ENCODE measurements around the gene RBM3. TPM values are rescaled to one million over a fixed set of nuclear protein-coding genes. Genes with fewer than 3 reads are reported as not detected.

Gene RBM3
- total RNA-seq, result 59.4 and 286 TPM in 2 replicates

DNA sequence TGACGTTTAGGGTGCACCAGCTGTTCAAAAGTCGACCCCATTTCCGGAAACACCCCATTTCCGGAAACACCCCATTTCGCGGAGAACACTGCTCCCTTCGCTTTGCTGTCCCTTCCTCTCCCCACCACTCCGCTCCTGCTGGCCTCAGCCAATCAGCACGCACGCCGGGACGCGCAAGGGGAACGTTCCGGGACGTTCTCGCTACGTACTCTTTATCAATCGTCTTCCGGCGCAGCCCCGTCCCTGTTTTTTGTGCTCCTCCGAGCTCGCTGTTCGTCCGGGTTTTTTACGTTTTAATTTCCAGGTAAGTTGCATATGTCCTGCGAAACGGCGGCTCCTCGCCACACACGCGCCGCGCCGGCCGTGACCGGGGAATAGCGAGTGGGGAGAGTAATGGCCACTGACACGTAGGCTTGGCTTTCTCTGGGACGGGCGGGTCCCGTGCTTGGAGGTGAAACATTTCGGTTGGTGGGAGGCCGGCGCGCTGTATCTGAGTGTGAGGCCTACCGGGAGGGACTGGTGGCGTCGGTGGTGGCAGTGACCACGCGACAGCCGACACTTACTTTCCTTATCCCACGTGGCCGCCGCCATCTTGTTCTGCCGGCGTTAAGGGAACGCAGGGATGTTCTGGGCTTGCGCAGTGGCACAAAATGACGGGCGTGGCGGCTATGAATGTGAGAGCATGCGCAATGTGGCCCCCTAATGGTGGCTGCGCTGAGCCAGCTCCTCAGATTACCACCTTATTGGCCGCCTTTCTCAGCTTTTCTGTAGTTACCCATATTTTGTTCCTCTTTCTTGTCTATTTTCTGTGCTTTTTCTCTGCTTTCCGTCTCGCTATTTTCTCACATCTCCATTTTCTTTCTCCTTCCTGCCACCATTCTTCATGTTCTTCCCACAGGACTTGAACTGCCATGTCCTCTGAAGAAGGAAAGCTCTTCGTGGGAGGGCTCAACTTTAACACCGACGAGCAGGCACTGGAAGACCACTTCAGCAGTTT lies at the start of gene RBM3:
TSS of gene RBM3 (plus strand) at position 215 of the 997 bp plus-strand sequence. CDS start at position 912, 697 bp downstream.

DNA sequence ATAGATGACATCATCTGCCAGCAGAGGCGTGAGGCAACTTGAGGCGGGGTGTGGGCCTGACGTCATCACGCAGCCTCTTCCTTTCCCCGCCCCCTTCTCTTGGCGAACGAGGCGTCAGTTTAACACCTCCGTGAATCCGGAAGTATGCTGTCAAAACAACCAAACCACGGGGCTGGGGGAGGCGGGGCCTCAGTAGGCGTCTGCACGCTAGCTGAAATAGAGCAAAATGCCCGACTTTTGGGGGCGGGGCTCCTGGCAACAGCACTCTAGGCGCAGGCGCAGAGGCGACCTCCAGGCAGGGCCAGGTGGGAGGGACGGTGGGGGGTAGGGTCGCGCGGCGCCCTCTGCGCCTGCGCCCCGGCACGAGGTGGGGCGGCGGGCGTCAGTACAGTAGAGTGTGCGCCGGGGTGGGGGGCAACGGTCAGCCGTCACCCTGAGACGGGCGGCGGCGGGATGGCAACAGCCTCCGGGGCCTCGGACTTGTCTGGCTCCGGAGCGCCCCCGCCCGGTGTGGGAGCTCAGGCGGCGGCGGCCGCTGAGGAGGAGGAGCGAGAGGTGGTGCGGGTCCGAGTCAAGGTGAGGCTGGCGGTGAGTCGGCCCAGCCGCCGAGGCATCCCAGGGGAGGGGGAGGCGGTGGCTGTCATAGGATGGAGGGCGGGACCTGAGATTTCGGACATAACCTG lies 34.8 kb upstream of the RBM3 start, which contains the start of gene TBC1D25:
TSS of gene TBC1D25 (plus strand) at position 370 of the 683 bp plus-strand sequence. CDS start at position 454, 84 bp downstream.

DNA sequence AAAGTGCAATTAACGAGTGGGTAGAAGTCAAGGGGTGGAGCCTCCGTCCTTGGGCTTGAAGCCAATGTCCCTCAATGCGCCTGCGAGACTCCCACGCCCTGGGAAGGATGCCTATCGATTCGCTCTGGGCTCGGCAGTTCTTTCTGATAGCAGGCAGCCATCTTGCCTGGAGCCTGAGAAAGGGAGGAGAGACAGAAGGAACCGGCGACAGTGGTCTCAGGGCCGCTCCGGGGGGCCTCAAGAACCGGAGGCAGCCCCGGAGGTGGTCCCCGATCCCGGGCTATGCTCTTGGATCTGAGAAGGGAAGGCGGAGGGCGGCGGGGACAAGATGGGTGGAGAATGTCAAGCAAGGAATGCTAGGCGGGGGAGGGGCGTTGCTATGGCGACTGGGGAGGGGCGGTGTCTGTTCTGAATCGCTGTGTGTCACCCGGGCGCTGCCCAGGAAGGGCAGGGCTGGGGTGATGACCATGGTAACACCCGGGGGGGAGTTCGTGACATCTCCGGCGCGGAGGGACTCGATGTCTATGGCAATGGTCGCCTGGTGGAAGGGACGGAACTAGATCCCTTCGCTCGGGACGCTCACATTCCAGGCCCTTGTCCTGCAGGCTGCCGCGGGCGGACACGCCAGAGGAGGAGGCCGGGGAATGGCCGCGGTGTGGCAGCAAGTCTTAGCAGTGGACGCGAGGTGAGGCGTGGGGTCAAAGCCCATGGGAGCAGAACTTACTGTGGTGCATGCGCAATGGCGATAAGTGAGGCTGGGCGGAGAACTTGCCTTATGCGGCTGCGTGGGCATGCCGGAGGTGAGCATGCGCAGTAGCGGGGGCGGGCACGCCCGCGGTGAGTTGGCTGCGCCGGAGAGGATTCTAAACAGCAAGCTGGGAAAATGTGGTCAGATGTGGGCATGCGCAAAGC lies 23.3 kb downstream of the RBM3 start, which contains the start of gene WDR13:
TSS of gene WDR13 (plus strand) at position 140 of the 912 bp plus-strand sequence. CDS start at position 645, 505 bp downstream.

Other genes starting within 250 kb of the RBM3 start
- not detected in 2 replicates for gene SSX3, start 217.8 kb upstream of the RBM3 start, total RNA-seq
- not detected in 2 replicates for gene SSX4, start 190.9 kb upstream of the RBM3 start, total RNA-seq
- not detected in 2 replicates for gene SSX4B, start 162.5 kb upstream of the RBM3 start, total RNA-seq
- 56.4 and 78.2 TPM in 2 replicates for gene SLC38A5, start 104.2 kb upstream of the RBM3 start, total RNA-seq
- gene FTSJ1, start 98.3 kb upstream of the RBM3 start, total RNA-seq, result 40.5 and 52.1 TPM in 2 replicates
- 6.5 and 10.8 TPM in 2 replicates for gene PORCN, start 65.5 kb upstream of the RBM3 start, total RNA-seq
- gene EBP, start 52.7 kb upstream of the RBM3 start, total RNA-seq, result 17.9 and 76.4 TPM in 2 replicates
- 8.7 and 9.3 TPM in 2 replicates for gene TBC1D25, start 34.8 kb upstream of the RBM3 start, total RNA-seq
- 103 and 147 TPM in 2 replicates for gene WDR13, start 23.0 kb downstream of the RBM3 start, total RNA-seq
- gene WAS, start 109.3 kb downstream of the RBM3 start, total RNA-seq, result 0.17 TPM in 1 of 2 replicates, not detected in the other
- 2.3 and 8.3 TPM in 2 replicates for gene SUV39H1, start 122.2 kb downstream of the RBM3 start, total RNA-seq
- not detected in 2 replicates for gene GLOD5, start 187.3 kb downstream of the RBM3 start, total RNA-seq
- gene GATA1, start 212.1 kb downstream of the RBM3 start, total RNA-seq, result not detected in 2 replicates
- gene HDAC6, start 227.6 kb downstream of the RBM3 start, total RNA-seq, result 28.1 and 36.1 TPM in 2 replicates

Measured in smooth muscle cell of trachea (primary cell).